Breast epithelium (tissue), 4 donors: Measurements from ENCODE around the gene KLHL29. TPM values are rescaled to one million over a fixed set of nuclear protein-coding genes. Genes with fewer than 3 reads are reported as not detected.

Experiments used
- DNase-seq, 2 donors: peaks; one replicate each; pipeline ENCODE4 v3.0.0-alpha.2; 2019; ENCODE audit warnings: low spot score in 2 of 2
- H3K27ac ChIP-seq, 2 donors: fragments of 200-600 bp; sonication (generic) in 1 of 2; one replicate each; pipeline ENCODE4 v1.5.1; 2016 to 2019; ENCODE audit warnings: mild to moderate bottlenecking in 1 of 2
- H3K27me3 ChIP-seq, 2 donors: fragments of 200-600 bp; sonication (generic) in 1 of 2; one replicate each; pipeline versions ENCODE4 v1.5.1 to v1.6.0; 2017 to 2019; ENCODE audit warnings: control low read depth in 1 of 2, mild to moderate bottlenecking in 1 of 2
- H3K36me3 ChIP-seq: fragments of 200-600 bp; one replicate; pipeline ENCODE4 v1.5.1; 2019
- H3K4me1 ChIP-seq, 2 donors: fragments of 200-600 bp; sonication (generic); one replicate each; pipeline ENCODE4 v1.5.1; 2016 to 2019; ENCODE audit warnings: control low read depth in 1 of 2
- H3K4me3 ChIP-seq, 3 donors: fragments of 200-600 bp; sonication (generic); 1 replicate in 2 of 3; 2 replicates in 1 of 3; pipeline ENCODE4 v1.5.1; 2016 to 2019; ENCODE audit warnings: mild to moderate bottlenecking in 3 of 3, moderate library complexity in 2 of 3
- H3K9me3 ChIP-seq, 2 donors: fragments of 200-600 bp; sonication (generic) in 1 of 2; one replicate each; pipeline ENCODE4 v1.5.1; 2016 to 2019; ENCODE audit warnings: control low read depth in 1 of 2
- CTCF ChIP-seq, 3 donors: fragments of 450-650 bp; IDR thresholded peaks; one replicate each; pipeline ENCODE4 v1.5.1; 2016 to 2017; ENCODE audit warnings: antibody characterized with exemption in 3 of 3, mild to moderate bottlenecking in 3 of 3, moderate library complexity in 3 of 3
- POLR2A ChIP-seq: fragments of 450-650 bp; IDR thresholded peaks from one replicate; pipeline ENCODE4 v1.6.1; 2016; ENCODE audit warnings: antibody characterized with exemption, mild to moderate bottlenecking, moderate library complexity
- POLR2AphosphoS5 ChIP-seq, 3 donors: sonication (generic); formaldehyde crosslinking; IDR thresholded peaks; one replicate each; pipeline ENCODE4 v1.6.1; 2017; ENCODE audit warnings: antibody characterized with exemption in 3 of 3
- intact Hi-C: fragments of 100-400 bp; cut with DNase I; formaldehyde crosslinking; loops from one replicate; pipeline ENCODE4 v1.15.1; 2023; ENCODE audit warnings: low total_unique reads
- total RNA-seq, 3 donors: library from RNA; depleted of rRNA; stranded (reverse); fragments of >200 nt; gene quantifications; one replicate each; pipeline ENCODE4 v1.1.0, GENCODE V29; 2016

KLHL29 gene
- total RNA-seq, 3 donors from 2014 or later = 4.5 to 20.9 (median 14.7) TPM

- H3K9me3 ChIP-seq = peaks cover 0 to 4% of the 10 kb centered on the region in 2 donors
- H3K4me1 ChIP-seq = no peaks in the 10 kb centered on the region
- no peak overlapping the region for H3K4me3 ChIP-seq
- no peaks in the 10 kb centered on the region for H3K36me3 ChIP-seq
- H3K27me3 ChIP-seq = no peaks in the 10 kb centered on the region
- no peak overlapping the region for H3K27ac ChIP-seq
- TF ChIP-seq CTCF (IDR thresholded peaks at IDR 0.05) (no peak), POLR2AphosphoS5 (IDR thresholded peaks at IDR 0.05) (no peak), POLR2A (no peak)
- intact Hi-C loops = no loop called here
- DNase-seq = peak in 1 of 2 donors; percentile 7
These were observed 50.5 kb downstream of the KLHL29 start for GRCh38 chr2:23435250-23436035.

DNA sequence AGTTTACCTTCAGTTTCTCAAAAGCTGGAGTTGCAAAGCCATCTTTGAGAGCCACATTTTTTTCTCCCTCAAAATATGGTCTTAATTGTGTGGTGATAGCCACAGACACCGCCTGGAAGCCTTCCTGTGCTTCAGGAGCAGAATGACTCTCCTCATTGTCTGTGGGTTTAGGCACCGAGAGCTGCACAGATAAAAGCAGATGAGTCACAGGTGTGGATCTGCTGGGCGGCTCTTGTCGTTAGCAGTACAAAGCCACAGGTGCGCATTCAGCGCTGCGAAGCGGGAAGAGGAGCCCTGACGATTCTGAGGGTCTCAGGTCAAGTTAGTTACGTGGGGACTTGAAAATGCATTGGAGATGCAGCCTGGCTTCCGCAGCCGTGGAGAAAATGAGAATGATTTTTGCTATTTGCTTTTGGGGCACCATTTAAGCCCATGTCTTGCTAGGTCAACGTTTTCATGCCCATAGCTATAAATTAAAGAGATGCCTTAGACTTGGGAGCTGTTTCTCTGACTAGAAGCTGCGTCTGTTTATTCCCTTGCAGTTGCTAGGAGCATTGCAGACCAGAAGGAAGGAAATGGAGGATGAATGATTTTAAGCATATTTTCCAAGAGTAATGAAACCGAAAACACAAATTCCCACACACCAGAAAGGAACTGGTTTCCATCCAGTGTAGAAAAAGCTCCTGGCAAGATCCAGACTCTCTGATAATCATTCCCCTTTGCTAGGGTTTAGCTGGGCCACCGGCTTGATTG is 51.5 kb downstream of the KLHL29 start:
- peak in 1 of 2 donors; percentile 17 for DNase-seq
- Histone ChIP-seq H3K9me3 (peaks cover 2 to 10% of the 10 kb centered on the region in 2 donors), H3K4me1 (no peaks in the 10 kb centered on the region), H3K4me3 (no peak overlapping the region), H3K27ac (no peak overlapping the region), H3K27me3 (no peaks in the 10 kb centered on the region), H3K36me3 (no peaks in the 10 kb centered on the region)
- intact Hi-C loops = no loop called here
- TF ChIP-seq POLR2A (no peak), CTCF (IDR thresholded peaks at IDR 0.05) (no peak), POLR2AphosphoS5 (IDR thresholded peaks at IDR 0.05) (no peak)

DNA sequence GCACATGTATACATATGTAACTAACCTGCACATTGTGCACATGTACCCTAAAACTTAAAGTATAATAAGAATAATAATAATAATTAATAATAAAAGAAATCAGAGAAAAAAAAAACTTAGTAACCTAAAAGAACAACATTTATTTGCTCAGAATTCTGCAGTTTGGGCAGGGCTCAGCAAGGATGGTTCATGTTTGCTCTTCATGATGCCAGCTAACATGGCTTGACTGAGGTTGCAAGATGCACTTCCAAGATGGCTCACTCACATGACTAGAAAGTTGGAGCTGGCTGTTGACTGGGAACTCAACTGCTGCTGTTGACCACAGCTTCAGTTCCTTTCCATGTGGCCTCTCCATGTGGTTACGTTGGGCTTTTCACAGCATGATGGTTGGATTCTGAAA is 56.4 kb downstream of the KLHL29 start:
- no peak overlapping the region for H3K4me3 ChIP-seq
- H3K27me3 ChIP-seq = no peaks in the 10 kb centered on the region
- H3K27ac ChIP-seq = no peak overlapping the region
- H3K9me3 ChIP-seq = peaks cover 13 to 20% of the 10 kb centered on the region in 2 donors
- no peak for TF ChIP-seq POLR2A
- TF ChIP-seq POLR2AphosphoS5 (IDR thresholded peaks at IDR 0.05) = no peak
- TF ChIP-seq CTCF (IDR thresholded peaks at IDR 0.05) = no peak
- no peaks in the 10 kb centered on the region for H3K4me1 ChIP-seq
- intact Hi-C loops = no loop called here
- no peaks in the 10 kb centered on the region for H3K36me3 ChIP-seq
- no peak for DNase-seq

- no peaks in the 10 kb centered on the region for H3K36me3 ChIP-seq
- no peaks in the 10 kb centered on the region for H3K4me1 ChIP-seq
- intact Hi-C loops = no loop called here
- no peak for DNase-seq
- TF ChIP-seq POLR2AphosphoS5 (IDR thresholded peaks at IDR 0.05) (no peak), POLR2A (no peak), CTCF (IDR thresholded peaks at IDR 0.05) (no peak)
- no peak overlapping the region for H3K27ac ChIP-seq
- H3K4me3 ChIP-seq = no peak overlapping the region
- H3K9me3 ChIP-seq = peaks cover 13 to 16% of the 10 kb centered on the region in 2 donors
- no peaks in the 10 kb centered on the region for H3K27me3 ChIP-seq
These were observed 60.5 kb downstream of the KLHL29 start for GRCh38 chr2:23445450-23445868.

- Histone ChIP-seq H3K36me3 (no peaks in the 10 kb centered on the region), H3K27ac (no peak overlapping the region), H3K27me3 (no peaks in the 10 kb centered on the region), H3K4me3 (no peak overlapping the region), H3K9me3 (peaks cover 6 to 7% of the 10 kb centered on the region in 2 donors), H3K4me1 (no peaks in the 10 kb centered on the region)
- TF ChIP-seq POLR2AphosphoS5 (IDR thresholded peaks at IDR 0.05) (no peak), POLR2A (no peak), CTCF (IDR thresholded peaks at IDR 0.05) (no peak)
- intact Hi-C loops = no loop called here
- DNase-seq = no peak
These were observed 61.9 kb downstream of the KLHL29 start for GRCh38 chr2:23446916-23447315.
